Adipocyte (in vitro differentiated cells): Measurements from ENCODE around the gene FABP2.

Experiments
- DNase-seq: peaks from one replicate; pipeline ENCODE4 v3.0.0-alpha.2; 2015; ENCODE audit warnings: low read depth
- H3K27me3 ChIP-seq: replicated peaks from 2 replicates; pipeline ENCODE4 v1.7.0; 2013; ENCODE audit warnings: mild to moderate bottlenecking, low read length, moderate library complexity; ENCODE audit not compliant: control insufficient read depth, insufficient read depth
- H3K36me3 ChIP-seq: 2 replicates; pipeline ENCODE4 v1.7.0; 2013; ENCODE audit warnings: low read length, mild to moderate bottlenecking, moderate library complexity; ENCODE audit not compliant: control insufficient read depth, insufficient read depth, severe bottlenecking
- H3K4me1 ChIP-seq: 2 replicates; pipeline ENCODE4 v1.7.0; 2013; ENCODE audit warnings: mild to moderate bottlenecking, low read length, moderate library complexity; ENCODE audit not compliant: control insufficient read depth, insufficient read depth
- H3K4me3 ChIP-seq: 2 replicates; pipeline ENCODE4 v1.7.0; 2013; ENCODE audit warnings: mild to moderate bottlenecking, low read length, moderate library complexity
- H3K9ac ChIP-seq: 2 replicates; pipeline ENCODE4 v1.7.0; 2013; ENCODE audit warnings: mild to moderate bottlenecking, low read length, moderate library complexity
- H3K9me3 ChIP-seq: 2 replicates; pipeline ENCODE4 v1.7.0; 2013; ENCODE audit warnings: mild to moderate bottlenecking, low read length, moderate library complexity; ENCODE audit not compliant: control insufficient read depth

Gene FABP2

DNA sequence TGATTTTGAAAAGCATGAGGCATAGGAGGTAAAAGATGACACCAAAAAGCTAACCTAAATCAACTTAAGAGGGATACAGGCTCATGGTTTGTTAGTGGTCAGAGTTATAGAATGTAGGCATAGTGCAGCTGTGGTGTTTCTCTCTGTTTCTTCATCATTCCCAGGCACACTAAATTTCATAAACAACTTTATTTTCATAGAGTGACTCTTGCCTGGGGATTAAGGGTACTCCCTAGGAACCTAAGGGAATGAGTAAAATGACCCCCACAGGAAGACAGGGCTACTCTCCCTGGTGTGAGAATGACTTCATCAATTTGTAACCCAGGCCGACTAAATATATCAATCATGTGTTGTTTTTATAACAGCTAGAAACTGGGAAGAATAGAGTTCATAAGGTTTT is 11.1 kb downstream of the FABP2 start:
- Histone ChIP-seq H3K27me3 (no peaks in the 10 kb centered on the region), H3K36me3 (no peaks in the 10 kb centered on the region), H3K4me3 (no peak overlapping the region), H3K9ac (no peak overlapping the region), H3K9me3 (no peaks in the 10 kb centered on the region), H3K4me1 (peaks cover 28% of the 10 kb centered on the region)
- peak; percentile 41 for DNase-seq

DNA sequence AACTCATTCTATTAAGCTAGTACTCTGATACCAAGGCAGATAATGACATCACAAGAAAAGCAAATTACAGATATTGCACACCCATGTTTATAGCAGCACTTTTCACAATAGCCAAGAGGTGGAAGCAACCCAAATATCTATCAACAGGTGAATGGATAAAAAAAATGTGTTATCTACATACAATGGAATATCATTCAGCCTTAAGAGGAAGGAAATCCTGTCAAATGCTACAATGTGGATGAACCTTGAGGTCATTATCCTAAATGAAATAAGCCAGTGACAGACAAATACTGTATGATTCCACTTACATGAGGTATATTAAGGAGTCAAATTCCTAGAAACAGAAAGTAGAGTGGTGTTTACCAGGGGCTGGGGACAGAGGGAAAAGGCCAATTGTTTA is 14.3 kb downstream of the FABP2 start:
- Histone ChIP-seq H3K4me1 (peaks cover 5% of the 10 kb centered on the region), H3K9me3 (no peaks in the 10 kb centered on the region), H3K4me3 (no peak overlapping the region), H3K9ac (no peak overlapping the region), H3K27me3 (no peaks in the 10 kb centered on the region), H3K36me3 (no peaks in the 10 kb centered on the region)
- no peak for DNase-seq

DNA sequence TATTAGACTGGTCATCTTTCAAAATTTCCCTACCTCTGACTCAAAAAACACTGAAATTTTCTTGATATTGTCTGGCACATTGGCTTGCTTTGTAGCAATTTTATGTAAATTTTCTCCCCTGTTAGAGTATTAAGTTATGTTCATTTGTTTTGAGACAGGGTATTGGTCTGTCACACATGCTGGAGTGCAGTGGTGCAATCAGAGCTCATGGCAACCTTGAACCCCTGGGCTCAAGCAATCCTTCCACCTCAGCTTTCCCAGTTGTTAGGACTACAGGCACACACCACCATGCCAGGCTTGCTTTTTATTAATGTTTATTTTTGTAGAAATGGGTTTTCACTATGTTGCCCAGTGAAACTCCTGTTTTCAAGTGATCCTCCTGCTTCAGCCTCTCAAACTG is 17.5 kb downstream of the FABP2 start:
- H3K9ac ChIP-seq, result no peak overlapping the region
- no peak for DNase-seq
- no peaks in the 10 kb centered on the region for H3K9me3 ChIP-seq
- H3K36me3 ChIP-seq, result no peaks in the 10 kb centered on the region
- peaks cover 4% of the 10 kb centered on the region for H3K4me1 ChIP-seq
- H3K4me3 ChIP-seq, result no peak overlapping the region
- no peaks in the 10 kb centered on the region for H3K27me3 ChIP-seq

DNA sequence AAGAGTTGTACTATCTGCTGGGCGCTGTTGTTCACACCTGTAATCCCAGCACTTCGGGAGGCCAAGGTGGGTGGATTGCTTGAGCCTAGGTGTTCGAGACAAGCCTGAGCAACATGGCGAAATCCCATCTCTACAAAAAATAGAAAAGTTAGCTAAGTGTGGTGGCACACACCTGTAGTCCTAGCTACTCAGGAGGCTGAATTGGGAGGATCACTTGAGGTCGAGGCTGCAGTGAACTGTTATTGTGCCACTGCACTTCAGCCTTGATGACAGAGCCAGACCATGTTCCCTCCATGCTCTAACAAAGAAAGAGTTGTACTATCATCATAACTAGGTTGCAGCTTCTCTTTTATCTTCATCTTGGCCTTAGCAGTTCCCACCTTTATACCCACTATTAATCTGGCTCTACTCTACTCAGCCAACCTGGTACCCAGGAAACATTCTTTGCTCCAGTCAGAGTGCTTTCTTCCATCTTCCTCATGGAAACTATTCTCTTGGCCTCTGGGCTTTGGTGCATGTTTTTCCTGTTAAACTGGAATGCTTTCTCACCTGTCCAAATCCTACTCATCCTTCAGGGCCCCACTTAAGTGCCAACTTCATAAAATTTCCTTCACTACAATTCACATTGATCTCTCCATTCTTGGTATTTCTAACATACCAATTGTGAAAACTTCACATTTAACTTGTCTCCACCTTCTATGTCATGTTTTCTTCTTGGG is 18.2 kb downstream of the FABP2 start:
- no peaks in the 10 kb centered on the region for H3K9me3 ChIP-seq
- no peak for DNase-seq
- peaks cover 2% of the 10 kb centered on the region for H3K36me3 ChIP-seq
- no peak overlapping the region for H3K4me3 ChIP-seq
- H3K9ac ChIP-seq, result no peak overlapping the region
- H3K4me1 ChIP-seq, result peaks cover 11% of the 10 kb centered on the region
- no peaks in the 10 kb centered on the region for H3K27me3 ChIP-seq

DNA sequence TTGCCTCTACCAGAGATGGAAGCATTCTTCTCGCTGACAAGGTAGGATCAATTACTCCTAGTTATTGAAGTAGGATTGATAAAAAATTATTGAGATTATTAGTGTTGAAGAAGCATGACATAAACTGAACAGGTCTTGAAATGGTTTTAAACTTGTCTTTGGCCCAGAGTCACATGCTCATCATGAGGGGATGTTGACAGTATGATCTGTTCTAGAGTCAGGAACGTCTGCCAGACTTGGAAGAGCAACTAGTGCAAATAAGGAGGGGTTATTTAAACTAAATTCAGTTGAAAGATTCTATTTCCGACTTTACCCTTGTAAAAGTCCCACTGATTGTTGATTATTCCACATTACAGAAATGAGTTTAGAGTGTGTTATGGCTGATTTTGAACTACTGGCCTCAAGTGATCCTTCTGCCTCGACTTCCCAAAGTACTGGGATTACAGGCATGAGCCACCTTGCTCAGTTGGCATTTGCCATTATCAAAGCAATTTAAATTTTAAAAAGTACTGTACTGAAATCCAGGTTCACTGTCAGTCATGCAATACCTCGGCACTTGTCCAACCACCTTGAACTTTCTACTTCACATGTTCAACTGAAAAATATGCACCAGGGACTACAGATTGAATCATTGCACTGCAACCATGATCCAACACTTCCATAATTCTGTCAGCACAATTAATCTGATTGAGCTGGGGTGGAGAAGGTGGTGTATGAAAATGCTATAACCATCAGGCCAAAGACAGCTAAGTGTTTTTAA is 19.7 kb downstream of the FABP2 start:
- H3K27me3 ChIP-seq, result no peaks in the 10 kb centered on the region
- no peak overlapping the region for H3K9ac ChIP-seq
- H3K36me3 ChIP-seq, result peaks cover 16% of the 10 kb centered on the region
- no peak for DNase-seq
- H3K4me3 ChIP-seq, result no peak overlapping the region
- no peaks in the 10 kb centered on the region for H3K9me3 ChIP-seq
- H3K4me1 ChIP-seq, result peaks cover 26% of the 10 kb centered on the region

DNA sequence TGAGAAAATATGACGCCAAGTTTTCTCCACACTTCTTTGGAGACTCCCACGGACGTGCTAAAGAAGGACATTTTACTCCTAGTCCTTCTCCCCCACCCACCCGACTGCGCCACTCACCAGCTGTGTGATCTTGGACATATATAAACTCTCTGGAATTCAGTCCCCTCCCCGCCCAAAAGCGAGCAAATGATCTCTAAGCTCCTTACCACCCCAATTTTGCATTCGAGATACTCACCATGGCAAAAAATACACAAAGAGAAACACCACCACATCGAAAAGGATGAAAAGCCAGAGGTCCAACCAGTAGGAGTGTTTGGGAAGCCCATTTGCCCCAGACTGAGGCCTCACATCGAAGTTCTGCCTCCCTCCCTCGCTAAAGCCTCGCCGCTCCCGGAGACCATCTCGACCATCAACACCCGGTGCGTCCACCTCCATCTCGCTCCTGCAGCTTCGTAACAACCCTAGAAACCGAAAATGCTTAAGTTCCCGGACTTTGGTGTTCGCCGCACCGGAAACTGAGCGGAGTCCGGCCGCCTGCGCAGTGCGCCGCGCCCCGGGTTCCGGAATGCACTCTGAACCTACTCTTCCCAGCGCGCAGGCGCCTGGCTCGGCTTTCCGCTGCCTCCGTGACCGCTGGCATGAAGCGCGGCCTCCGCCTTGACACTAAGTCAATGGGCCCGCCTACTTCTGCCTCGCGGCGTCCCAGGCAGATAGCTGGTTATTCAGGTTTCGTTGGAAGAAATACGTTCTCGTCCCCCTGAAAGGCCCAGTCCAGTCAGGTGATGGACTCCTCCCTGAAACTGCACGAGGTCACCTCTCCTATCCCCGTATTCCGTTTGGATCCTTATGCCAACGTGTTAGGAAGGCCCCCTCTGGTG is 21.6 kb downstream of the FABP2 start:
- H3K36me3 ChIP-seq, result peaks cover 36% of the 10 kb centered on the region
- H3K27me3 ChIP-seq, result no peaks in the 10 kb centered on the region
- peak overlapping the region; percentile 93 for H3K9ac ChIP-seq
- peak overlapping the region; percentile 88 for H3K4me3 ChIP-seq
- peak; percentile 97 for DNase-seq
- peaks cover 29% of the 10 kb centered on the region for H3K4me1 ChIP-seq
- no peaks in the 10 kb centered on the region for H3K9me3 ChIP-seq

DNA sequence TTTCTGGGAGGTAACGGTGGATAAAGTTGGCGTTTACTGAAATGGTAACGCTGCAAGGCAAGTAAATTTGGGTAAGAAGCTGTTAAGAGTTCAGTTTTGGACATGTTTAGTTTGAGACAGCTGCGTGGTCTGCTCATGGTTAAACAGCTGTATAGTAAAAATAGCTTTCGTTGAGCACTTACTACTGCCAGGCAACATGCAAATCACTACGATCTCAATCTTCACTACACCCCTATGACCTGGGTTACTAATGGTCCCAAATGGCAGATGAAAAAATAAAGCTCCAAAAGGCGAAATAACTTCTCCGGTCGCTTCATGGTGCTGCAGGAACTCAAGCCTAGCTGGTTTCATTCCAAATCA is 22.2 kb downstream of the FABP2 start:
- peaks cover 42% of the 10 kb centered on the region for H3K36me3 ChIP-seq
- no peak for DNase-seq
- H3K4me3 ChIP-seq, result peak overlapping the region; percentile 88
- H3K4me1 ChIP-seq, result peaks cover 29% of the 10 kb centered on the region
- peak overlapping the region; percentile 93 for H3K9ac ChIP-seq
- H3K9me3 ChIP-seq, result no peaks in the 10 kb centered on the region
- H3K27me3 ChIP-seq, result no peaks in the 10 kb centered on the region

DNA sequence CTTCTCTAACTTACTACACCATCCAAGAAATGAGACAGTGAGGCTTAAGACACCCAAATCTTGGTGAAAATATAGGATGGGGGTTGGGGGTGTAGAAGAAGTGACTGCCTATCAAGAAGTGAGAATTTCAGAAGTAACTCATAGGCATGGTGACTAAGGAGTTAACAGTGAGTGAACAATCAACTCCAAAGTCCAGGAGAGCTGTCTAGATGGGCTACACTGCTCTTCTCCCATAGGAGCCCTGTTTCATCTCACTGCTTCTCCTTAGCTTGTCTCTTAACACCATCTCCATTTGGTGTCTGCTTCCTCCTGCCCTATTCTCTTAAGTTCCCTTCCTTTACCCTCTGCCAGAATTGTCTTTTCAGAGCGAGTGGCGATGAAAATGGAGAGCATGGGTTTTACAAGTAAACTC is 22.7 kb downstream of the FABP2 start:
- Histone ChIP-seq H3K9me3 (no peaks in the 10 kb centered on the region), H3K9ac (peak overlapping the region; percentile 93), H3K4me3 (peak overlapping the region; percentile 88), H3K27me3 (no peaks in the 10 kb centered on the region), H3K36me3 (peaks cover 46% of the 10 kb centered on the region), H3K4me1 (peaks cover 29% of the 10 kb centered on the region)
- DNase-seq, result peak; percentile 36

DNA sequence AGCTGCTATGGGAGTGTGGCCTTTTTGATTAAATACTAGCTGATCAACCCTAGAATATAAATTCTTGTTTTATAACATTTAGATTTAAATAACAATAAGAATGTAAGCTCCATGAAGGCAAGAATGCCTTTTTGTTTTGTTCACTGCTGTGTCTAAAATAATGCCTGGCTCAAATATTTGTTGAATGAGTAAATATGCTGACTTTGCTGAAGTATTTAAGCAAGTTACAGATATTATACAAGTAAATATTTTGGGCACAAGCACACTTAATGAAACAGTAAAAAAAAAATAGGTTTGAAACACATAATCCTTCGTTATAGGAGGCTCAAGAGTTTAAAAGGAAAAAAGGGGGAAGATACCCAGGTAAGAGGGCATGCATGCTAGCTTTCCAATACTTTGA is 24.1 kb downstream of the FABP2 start:
- H3K36me3 ChIP-seq, result peaks cover 61% of the 10 kb centered on the region
- H3K9me3 ChIP-seq, result no peaks in the 10 kb centered on the region
- H3K9ac ChIP-seq, result peak overlapping the region; percentile 93
- H3K4me1 ChIP-seq, result peaks cover 29% of the 10 kb centered on the region
- H3K4me3 ChIP-seq, result peak overlapping the region; percentile 88
- DNase-seq, result no peak
- H3K27me3 ChIP-seq, result no peaks in the 10 kb centered on the region

DNA sequence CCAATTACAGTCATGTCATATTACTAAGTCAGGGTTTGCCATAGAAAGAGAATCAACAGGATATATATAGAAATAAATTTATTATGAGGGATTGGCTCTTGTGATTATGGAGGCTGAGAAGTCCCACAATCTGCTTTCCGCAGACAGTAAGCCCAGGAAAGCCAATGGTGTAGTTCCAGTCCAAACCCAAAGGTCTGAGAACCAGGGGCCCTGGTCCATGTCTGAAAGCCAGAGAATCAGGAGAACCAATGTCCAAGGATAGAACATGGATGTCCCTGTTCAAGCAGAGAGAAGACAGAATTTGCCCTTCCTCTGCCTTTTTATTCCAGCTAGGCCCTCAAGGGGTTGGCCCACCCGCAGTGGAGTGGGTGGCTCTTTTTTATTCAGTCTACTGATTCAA is 25.6 kb downstream of the FABP2 start:
- Histone ChIP-seq H3K9me3 (no peaks in the 10 kb centered on the region), H3K4me3 (no peak overlapping the region), H3K4me1 (peaks cover 29% of the 10 kb centered on the region), H3K27me3 (no peaks in the 10 kb centered on the region), H3K9ac (no peak overlapping the region), H3K36me3 (peaks cover 75% of the 10 kb centered on the region)
- DNase-seq, result no peak

DNA sequence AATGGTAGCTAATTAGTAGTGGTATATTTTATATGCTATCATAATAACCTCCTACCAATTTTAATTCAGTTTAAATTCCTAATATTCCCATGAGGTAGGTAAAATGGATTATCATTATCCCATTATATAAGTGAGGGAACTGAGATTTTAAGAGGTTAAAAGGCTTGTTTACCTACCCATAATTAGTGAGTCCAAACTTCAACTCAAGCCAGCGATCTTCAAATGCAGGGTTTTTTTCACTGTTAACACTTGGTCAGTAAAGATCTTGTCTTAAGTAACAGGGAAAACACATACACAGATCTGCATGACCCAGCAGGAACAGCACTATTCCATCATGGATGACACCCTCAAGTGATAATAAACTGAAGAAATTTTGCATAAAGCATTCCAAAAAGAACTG is 31.3 kb downstream of the FABP2 start:
- H3K27me3 ChIP-seq, result no peaks in the 10 kb centered on the region
- DNase-seq, result no peak
- H3K9ac ChIP-seq, result no peak overlapping the region
- peaks cover 89% of the 10 kb centered on the region for H3K36me3 ChIP-seq
- H3K4me3 ChIP-seq, result no peak overlapping the region
- H3K4me1 ChIP-seq, result peaks cover 7% of the 10 kb centered on the region
- H3K9me3 ChIP-seq, result no peaks in the 10 kb centered on the region
